Tibial nerve (tissue), 4 donors: ENCODE results near the gene OSTC. TPM values are rescaled to one million over a fixed set of nuclear protein-coding genes. Genes with fewer than 3 reads are reported as not detected.
"Not testable (repeated sequence)": the region's sequence is repeated elsewhere in the genome, so short reads cannot be mapped to it uniquely, and the experiment has no call there.

Experiments used
- DNase-seq, 2 donors: peaks; one replicate each; pipeline ENCODE4 v3.0.0-alpha.2; 2019; ENCODE audit warnings: low spot score in 2 of 2
- H3K27ac ChIP-seq, 4 donors: fragments of 200-600 bp; sonication (generic) in 3 of 4; one replicate each; pipeline ENCODE4 v1.5.1; 2017 to 2019; ENCODE audit warnings: mild to moderate bottlenecking in 1 of 4
- H3K27me3 ChIP-seq, 2 donors: fragments of 200-600 bp; sonication (generic) in 1 of 2; one replicate each; pipeline versions ENCODE4 v1.5.1 to v1.6.0; 2017 to 2019
- H3K36me3 ChIP-seq, 3 donors: fragments of 200-600 bp; sonication (generic); one replicate each; pipeline ENCODE4 v1.5.1; 2018 to 2019
- H3K4me1 ChIP-seq, 4 donors: fragments of 200-600 bp; sonication (generic) in 3 of 4; one replicate each; pipeline ENCODE4 v1.5.1; 2017 to 2019
- H3K4me3 ChIP-seq, 4 donors: fragments of 200-600 bp; sonication (generic) in 3 of 4; one replicate each; pipeline ENCODE4 v1.5.1; 2017 to 2019; ENCODE audit warnings: mild to moderate bottlenecking in 1 of 4, moderate library complexity in 1 of 4
- H3K9me3 ChIP-seq, 4 donors: fragments of 200-600 bp; sonication (generic) in 3 of 4; one replicate each; pipeline ENCODE4 v1.5.1; 2017 to 2019
- CTCF ChIP-seq, 5 experiments: fragments of 200-600 bp in 3 of 5; fragments of 450-650 bp in 2 of 5; sonication (generic) in 3 of 5; IDR thresholded peaks; one replicate each; pipeline ENCODE4 v1.5.1; 2016 to 2019; ENCODE audit warnings: antibody characterized with exemption in 5 of 5, mild to moderate bottlenecking in 3 of 5, moderate library complexity in 2 of 5
- EP300 ChIP-seq, 2 donors: sonication (generic); formaldehyde crosslinking; IDR thresholded peaks; one replicate each; pipeline ENCODE4 v1.6.1; 2017; ENCODE audit warnings: antibody characterized with exemption in 2 of 2, mild to moderate bottlenecking in 1 of 2
- POLR2A ChIP-seq, 2 donors: fragments of 450-650 bp; IDR thresholded peaks; one replicate each; pipeline ENCODE4 v1.6.1; 2017; ENCODE audit warnings: antibody characterized with exemption in 2 of 2, mild to moderate bottlenecking in 2 of 2, moderate library complexity in 2 of 2
- WGBS, 2 donors: methylation state at CpG; one replicate each; pipeline ENCODE4 v1.1.5; 2018; 5-methylcytosine and 5-hydroxymethylcytosine counted together
- total RNA-seq, 4 donors: library from RNA; depleted of rRNA; stranded (reverse); fragments of >200 nt; gene quantifications; one replicate each; pipeline ENCODE4 v1.1.0, GENCODE V29; 2016

The OSTC gene
- total RNA-seq, 4 donors from 2014 or later, result 36.4 to 63.0 (median 46.6) TPM

GRCh38 chr4:108706289-108706688 is 55.9 kb downstream of the OSTC start:
- no peak for DNase-seq
- Histone ChIP-seq H3K4me3 (no peak overlapping the region), H3K36me3 (no peaks in the 10 kb centered on the region), H3K4me1 (no peaks in the 10 kb centered on the region), H3K27me3 (no peaks in the 10 kb centered on the region), H3K9me3 (no peaks in the 10 kb centered on the region), H3K27ac (no peak overlapping the region)
- TF ChIP-seq EP300 (IDR thresholded peaks at IDR 0.05) (no peak), CTCF (IDR thresholded peaks at IDR 0.05) (no peak), POLR2A (IDR thresholded peaks at IDR 0.05) (no peak)
- 66 to 70% methylated on average over 4 of the region's 4 CpGs for WGBS, 2 donors

GRCh38 chr4:108709234-108709633 is 58.8 kb downstream of the OSTC start:
- no peaks in the 10 kb centered on the region for H3K27me3 ChIP-seq
- WGBS, 2 donors, result 80 to 82% methylated on average over 10 of the region's 10 CpGs
- no peak overlapping the region for H3K4me3 ChIP-seq
- no peak overlapping the region for H3K27ac ChIP-seq
- no peaks in the 10 kb centered on the region for H3K36me3 ChIP-seq
- TF ChIP-seq CTCF (IDR thresholded peaks at IDR 0.05) (no peak), EP300 (IDR thresholded peaks at IDR 0.05) (no peak), POLR2A (IDR thresholded peaks at IDR 0.05) (no peak)
- H3K9me3 ChIP-seq, result no peaks in the 10 kb centered on the region
- H3K4me1 ChIP-seq, result no peaks in the 10 kb centered on the region
- DNase-seq, result no peak

GRCh38 chr4:108709722-108710121 is 59.3 kb downstream of the OSTC start:
- H3K36me3 ChIP-seq, result no peaks in the 10 kb centered on the region
- H3K27ac ChIP-seq, result no peak overlapping the region
- no peak overlapping the region for H3K4me3 ChIP-seq
- H3K4me1 ChIP-seq, result no peaks in the 10 kb centered on the region
- TF ChIP-seq POLR2A (IDR thresholded peaks at IDR 0.05), result no peak
- no peak for TF ChIP-seq EP300 (IDR thresholded peaks at IDR 0.05)
- no peak for TF ChIP-seq CTCF (IDR thresholded peaks at IDR 0.05)
- H3K9me3 ChIP-seq, result no peaks in the 10 kb centered on the region
- no peak for DNase-seq
- H3K27me3 ChIP-seq, result no peaks in the 10 kb centered on the region
- WGBS, 2 donors, result 54 to 60% methylated on average over 7 of the region's 7 CpGs

- H3K4me3 ChIP-seq, H3K27me3 ChIP-seq, H3K4me1 ChIP-seq, H3K27ac ChIP-seq, H3K9me3 ChIP-seq, H3K36me3 ChIP-seq, DNase-seq: not testable (repeated sequence)
- WGBS, 2 donors, result 67 to 72% methylated on average over 7 of the region's 7 CpGs
These were observed 60.2 kb downstream of the OSTC start for GRCh38 chr4:108710578-108710977.

- 37 to 38% methylated on average over 4 of the region's 4 CpGs for WGBS, 2 donors
- TF ChIP-seq POLR2A (IDR thresholded peaks at IDR 0.05), result no peak
- TF ChIP-seq CTCF (IDR thresholded peaks at IDR 0.05), result no peak
- no peak for TF ChIP-seq EP300 (IDR thresholded peaks at IDR 0.05)
- Histone ChIP-seq H3K9me3 (no peaks in the 10 kb centered on the region), H3K4me3 (no peak overlapping the region), H3K36me3 (no peaks in the 10 kb centered on the region), H3K27me3 (no peaks in the 10 kb centered on the region), H3K4me1 (no peaks in the 10 kb centered on the region), H3K27ac (no peak overlapping the region)
- no peak for DNase-seq
These were observed 64.5 kb downstream of the OSTC start for GRCh38 chr4:108714880-108715279.

- Histone ChIP-seq H3K4me3 (no peak overlapping the region), H3K27me3 (no peaks in the 10 kb centered on the region), H3K4me1 (no peaks in the 10 kb centered on the region), H3K27ac (no peak overlapping the region), H3K36me3 (no peaks in the 10 kb centered on the region), H3K9me3 (no peaks in the 10 kb centered on the region)
- TF ChIP-seq CTCF (IDR thresholded peaks at IDR 0.05) (no peak), POLR2A (IDR thresholded peaks at IDR 0.05) (no peak), EP300 (IDR thresholded peaks at IDR 0.05) (no peak)
- 61 to 66% methylated on average over 2 of the region's 2 CpGs for WGBS, 2 donors
- no peak for DNase-seq
These were observed 65.9 kb downstream of the OSTC start for GRCh38 chr4:108716340-108716739.
